Colonic mucosa (tissue), 4 donors: Measurements from ENCODE around the gene MYG1. TPM values are rescaled to one million over a fixed set of nuclear protein-coding genes. Genes with fewer than 3 reads are reported as not detected.
"Not testable (repeated sequence)": the region's sequence is repeated elsewhere in the genome, so short reads cannot be mapped to it uniquely, and the experiment has no call there.

ENCODE experiments used
- DNase-seq: peaks from one replicate; pipeline ENCODE4 v3.0.0-alpha.2; 2020
- H3K27ac ChIP-seq: fragments of 200-600 bp; one replicate; pipeline ENCODE4 v1.8.0; 2021
- H3K27me3 ChIP-seq: fragments of 200-600 bp; one replicate; pipeline ENCODE4 v1.8.0; 2021
- H3K36me3 ChIP-seq: fragments of 200-600 bp; one replicate; pipeline ENCODE4 v1.8.0; 2021
- H3K4me1 ChIP-seq: fragments of 200-600 bp; one replicate; pipeline ENCODE4 v1.8.0; 2021; ENCODE audit warnings: mild to moderate bottlenecking
- H3K4me3 ChIP-seq: fragments of 200-600 bp; one replicate; pipeline ENCODE4 v1.8.0; 2021
- H3K9ac ChIP-seq, 2 donors: one replicate each; pipeline ENCODE4 v1.7.0; 2013; ENCODE audit warnings: control low read depth in 2 of 2, low read depth in 2 of 2, low read length in 2 of 2
- H3K9me3 ChIP-seq: fragments of 200-600 bp; one replicate; pipeline ENCODE4 v1.8.0; 2021
- CTCF ChIP-seq: fragments of 200-600 bp; IDR thresholded peaks from one replicate; pipeline ENCODE4 v1.8.0; 2022; ENCODE audit warnings: antibody characterized with exemption, mild to moderate bottlenecking
- intact Hi-C: fragments of 100-400 bp; cut with DNase I; formaldehyde crosslinking; loops from one replicate; pipeline ENCODE4 v1.14.1; 2022
- total RNA-seq, 2 donors: library from RNA; stranded (reverse); fragmentation: NEBNext Ultra II Directional in 1 of 2; extraction: Animal tissue kit (Norgen Biotek cat#: 25700) in 1 of 2; gene quantifications; one replicate each; pipeline ENCODE4 v1.2.1, GENCODE V29; 2021
- donor health status: healthy.
- donor health status: DM: no; HTN: no; CAD: no.
- donor health status: DM: no; HTN: no; CAD: no.

MYG1 gene
- total RNA-seq, 2 donors from 2014 or later: 37.4 to 60.6 TPM

DNA sequence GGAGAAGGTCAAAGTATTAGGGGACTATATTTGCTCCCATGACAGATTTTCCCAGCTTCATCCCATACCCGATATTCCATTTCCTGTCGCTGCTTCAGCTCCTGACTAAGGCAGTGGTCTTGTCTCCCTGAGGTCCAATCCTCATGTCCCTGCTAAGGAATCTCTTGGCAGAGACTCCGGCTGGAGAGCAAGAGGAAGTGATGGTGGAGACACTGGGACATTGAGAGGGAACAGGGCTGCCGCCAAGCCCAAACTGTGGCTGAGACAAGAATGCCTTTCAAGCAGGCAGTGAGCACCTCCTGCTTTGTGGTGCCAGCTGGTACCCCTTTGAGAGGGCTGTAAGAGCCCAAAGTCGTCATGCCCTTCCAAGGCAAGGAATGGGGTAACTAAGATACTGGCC lies 31.2 kb downstream of the MYG1 start:
- no peak for DNase-seq
- H3K9ac ChIP-seq: no peak overlapping the region
- intact Hi-C loops: loop anchor here (10.0 kb wide), 1 partner anchor 174 kb away; the partner anchor contains the start of genes NPFF and TARBP2
- peaks cover 9% of the 10 kb centered on the region for H3K27me3 ChIP-seq
- no peak overlapping the region for H3K4me3 ChIP-seq
- H3K36me3 ChIP-seq: no peaks in the 10 kb centered on the region
- TF ChIP-seq CTCF: no peak
- peaks cover under 1% of the 10 kb centered on the region for H3K4me1 ChIP-seq
- no peak overlapping the region for H3K27ac ChIP-seq
- H3K9me3 ChIP-seq: no peaks in the 10 kb centered on the region

DNA sequence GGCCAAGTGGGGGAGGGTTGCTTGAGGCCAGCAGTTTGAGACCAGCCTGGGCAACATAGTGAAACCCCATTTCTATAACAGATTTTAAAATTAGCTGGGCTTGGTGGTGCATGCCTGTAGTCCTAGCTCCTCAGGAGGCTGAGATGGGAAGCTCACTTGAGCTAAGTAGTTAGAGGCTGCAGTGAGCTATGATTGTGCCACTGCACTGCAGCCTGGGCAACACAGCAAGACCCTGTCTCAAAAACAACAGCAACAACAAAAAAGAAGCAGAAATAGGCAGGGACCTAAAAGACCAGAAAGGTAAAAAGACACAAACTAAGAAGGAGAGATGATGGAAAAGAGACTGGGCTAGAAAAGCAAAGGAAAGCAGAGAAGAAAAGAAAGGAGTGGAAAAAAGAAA lies 32.8 kb downstream of the MYG1 start:
- not testable (repeated sequence) for H3K4me3 ChIP-seq, H3K27ac ChIP-seq, H3K27me3 ChIP-seq, DNase-seq, H3K4me1 ChIP-seq, H3K36me3 ChIP-seq, H3K9ac ChIP-seq, H3K9me3 ChIP-seq
- intact Hi-C loops: loop anchor here (10.0 kb wide), 1 partner anchor 172 kb away; the partner anchor contains the start of genes NPFF and TARBP2

DNA sequence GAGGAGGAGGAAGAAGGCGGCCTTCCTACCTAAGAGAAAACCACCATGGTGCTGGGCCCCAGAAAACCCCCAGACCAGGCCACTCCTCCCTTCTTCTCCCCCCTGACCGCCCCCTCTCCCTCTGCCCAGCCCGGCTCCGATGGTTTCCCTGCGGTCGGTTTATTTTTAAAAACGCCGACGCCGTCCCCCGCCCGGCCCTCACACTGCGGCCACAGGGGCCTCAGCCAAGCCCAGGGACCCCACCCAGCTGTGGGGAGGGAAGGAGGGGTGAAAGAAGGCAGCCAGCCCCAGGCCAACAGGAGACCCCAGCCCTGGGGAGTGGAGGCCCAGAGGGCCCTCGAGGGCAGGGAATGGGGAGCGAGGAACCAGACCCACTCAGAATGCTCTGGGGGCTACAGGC lies 33.2 kb downstream of the MYG1 start:
- intact Hi-C loops: loop anchor here (10.0 kb wide), 1 partner anchor 172 kb away; the partner anchor contains the start of genes NPFF and TARBP2
- peaks cover 8% of the 10 kb centered on the region for H3K27me3 ChIP-seq
- no peak for DNase-seq
- no peak for TF ChIP-seq CTCF
- H3K9ac ChIP-seq: no peak overlapping the region
- no peaks in the 10 kb centered on the region for H3K36me3 ChIP-seq
- no peak overlapping the region for H3K27ac ChIP-seq
- no peaks in the 10 kb centered on the region for H3K4me1 ChIP-seq
- no peak overlapping the region for H3K4me3 ChIP-seq
- no peaks in the 10 kb centered on the region for H3K9me3 ChIP-seq

DNA sequence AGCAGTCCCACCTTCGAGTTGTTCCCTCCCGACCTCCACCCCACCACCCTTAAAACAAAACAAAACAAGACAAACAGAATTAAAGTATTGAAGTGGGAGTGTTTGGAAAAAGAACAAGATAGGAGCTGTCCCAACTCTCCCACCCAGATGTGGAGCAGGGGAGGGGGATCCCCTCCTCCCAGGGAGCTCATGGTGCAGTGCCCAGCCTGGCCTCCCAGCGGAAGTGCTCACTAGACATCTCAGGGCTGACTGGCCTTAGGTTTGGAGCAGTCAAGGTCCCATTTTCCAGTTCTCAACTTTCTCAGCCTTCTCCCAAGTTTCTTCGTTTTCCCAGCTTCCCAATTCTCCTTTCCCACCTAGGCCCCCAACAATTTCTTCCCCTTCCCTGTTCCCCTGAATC lies 33.8 kb downstream of the MYG1 start:
- Histone ChIP-seq H3K36me3 (no peaks in the 10 kb centered on the region), H3K4me3 (no peak overlapping the region), H3K27me3 (peaks cover 8% of the 10 kb centered on the region), H3K9me3 (no peaks in the 10 kb centered on the region), H3K4me1 (no peaks in the 10 kb centered on the region), H3K27ac (no peak overlapping the region), H3K9ac (no peak overlapping the region)
- DNase-seq: no peak
- TF ChIP-seq CTCF: no peak
- intact Hi-C loops: loop anchor here (10.0 kb wide), 1 partner anchor 172 kb away; the partner anchor contains the start of genes NPFF and TARBP2

DNA sequence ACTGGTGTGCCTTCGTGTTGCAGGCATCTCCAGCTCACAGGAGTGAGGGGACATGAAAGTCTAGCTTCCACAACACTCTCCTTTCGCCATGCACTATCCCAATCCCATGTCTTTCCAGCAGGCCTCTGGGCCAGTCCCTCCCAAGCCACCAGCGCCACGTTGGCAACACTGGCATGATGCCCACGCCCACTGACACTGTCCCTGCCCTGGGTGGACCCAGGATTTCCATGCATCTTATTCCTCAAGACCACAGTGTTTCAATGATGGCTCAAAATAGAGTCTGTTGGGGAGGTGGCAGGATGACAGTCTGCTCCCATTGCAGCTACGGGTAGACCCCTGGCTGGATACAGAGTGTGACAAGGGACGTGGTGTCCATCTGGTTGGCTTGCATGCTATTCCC lies 34.4 kb downstream of the MYG1 start:
- Histone ChIP-seq H3K4me3 (no peak overlapping the region), H3K36me3 (no peaks in the 10 kb centered on the region), H3K4me1 (no peaks in the 10 kb centered on the region), H3K27me3 (peaks cover 8% of the 10 kb centered on the region), H3K9ac (no peak overlapping the region), H3K9me3 (no peaks in the 10 kb centered on the region), H3K27ac (no peak overlapping the region)
- intact Hi-C loops: loop anchor here (10.0 kb wide), 1 partner anchor 171 kb away; the partner anchor contains the start of genes NPFF and TARBP2
- DNase-seq: no peak
- TF ChIP-seq CTCF: no peak

DNA sequence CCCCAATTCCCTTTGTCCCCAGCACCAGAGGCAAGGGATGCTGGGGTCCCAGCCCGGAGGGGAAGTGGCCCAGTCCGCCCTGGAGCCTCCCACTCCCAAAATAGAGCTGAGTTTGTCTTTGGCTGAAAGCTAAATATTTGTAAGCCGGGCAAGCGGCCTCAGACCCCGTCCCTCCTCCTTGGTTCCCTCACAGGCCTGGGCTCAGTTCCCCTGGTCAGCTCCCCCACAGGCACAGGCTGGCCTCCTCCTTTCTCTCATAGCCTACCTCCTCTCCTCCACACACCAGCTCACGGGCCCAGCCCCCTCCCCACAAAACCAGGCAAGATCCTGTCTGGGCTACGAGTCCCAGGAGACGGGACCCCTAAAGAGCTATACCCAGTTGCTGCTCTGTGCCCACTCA lies 35.3 kb downstream of the MYG1 start:
- Histone ChIP-seq H3K9ac (no peak overlapping the region), H3K9me3 (no peaks in the 10 kb centered on the region), H3K27me3 (peaks cover 8% of the 10 kb centered on the region), H3K4me1 (no peaks in the 10 kb centered on the region), H3K36me3 (no peaks in the 10 kb centered on the region), H3K27ac (no peak overlapping the region), H3K4me3 (no peak overlapping the region)
- no peak for DNase-seq
- intact Hi-C loops: loop anchor here (10.0 kb wide), 1 partner anchor 170 kb away; the partner anchor contains the start of genes NPFF and TARBP2
- no peak for TF ChIP-seq CTCF
